Activated effector memory CD4-positive, alpha-beta T cell treated with Interleukin-2 at 50 U/mL for 16 hours (primary cell): ENCODE results near the gene TMEM239.
"Not testable (repeated sequence)": the region's sequence is repeated elsewhere in the genome, so short reads cannot be mapped to it uniquely, and the experiment has no call there.

ENCODE experiments used
- DNase-seq: peaks from one replicate; pipeline ENCODE4 v3.0.0-alpha.2; 2020

Gene TMEM239

DNA sequence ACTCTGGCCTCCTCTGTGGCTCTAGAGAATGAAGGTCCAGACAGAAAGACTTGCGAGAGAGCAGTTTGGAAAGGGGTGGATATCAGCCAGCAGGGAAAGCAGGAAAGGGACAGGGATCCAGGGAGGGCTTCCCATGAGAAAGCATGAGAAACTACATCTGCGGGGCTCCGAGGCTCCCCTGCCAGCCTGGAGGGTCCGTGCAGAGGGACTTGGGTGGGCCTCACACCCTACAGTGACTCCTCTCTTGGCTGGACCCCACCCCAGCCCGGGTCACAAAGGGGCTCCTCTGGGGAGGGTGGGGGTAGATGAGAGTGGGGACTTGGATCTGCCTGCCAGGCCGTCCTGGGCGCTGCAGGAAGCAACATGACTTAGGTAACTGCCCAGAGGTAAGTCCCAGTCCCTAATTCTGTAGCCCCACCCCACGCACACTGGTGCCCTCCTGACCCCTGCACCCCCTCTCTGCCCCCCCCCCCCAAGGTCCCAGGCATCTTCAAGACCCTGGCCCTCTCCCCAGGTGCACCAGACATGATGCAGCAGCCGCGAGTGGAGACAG lies at the start of gene TMEM239:
TMEM239 (plus strand) TSS at position 335 of the 553 bp plus-strand sequence; CDS start at position 526, 191 bp downstream.
- no peak for DNase-seq

DNA sequence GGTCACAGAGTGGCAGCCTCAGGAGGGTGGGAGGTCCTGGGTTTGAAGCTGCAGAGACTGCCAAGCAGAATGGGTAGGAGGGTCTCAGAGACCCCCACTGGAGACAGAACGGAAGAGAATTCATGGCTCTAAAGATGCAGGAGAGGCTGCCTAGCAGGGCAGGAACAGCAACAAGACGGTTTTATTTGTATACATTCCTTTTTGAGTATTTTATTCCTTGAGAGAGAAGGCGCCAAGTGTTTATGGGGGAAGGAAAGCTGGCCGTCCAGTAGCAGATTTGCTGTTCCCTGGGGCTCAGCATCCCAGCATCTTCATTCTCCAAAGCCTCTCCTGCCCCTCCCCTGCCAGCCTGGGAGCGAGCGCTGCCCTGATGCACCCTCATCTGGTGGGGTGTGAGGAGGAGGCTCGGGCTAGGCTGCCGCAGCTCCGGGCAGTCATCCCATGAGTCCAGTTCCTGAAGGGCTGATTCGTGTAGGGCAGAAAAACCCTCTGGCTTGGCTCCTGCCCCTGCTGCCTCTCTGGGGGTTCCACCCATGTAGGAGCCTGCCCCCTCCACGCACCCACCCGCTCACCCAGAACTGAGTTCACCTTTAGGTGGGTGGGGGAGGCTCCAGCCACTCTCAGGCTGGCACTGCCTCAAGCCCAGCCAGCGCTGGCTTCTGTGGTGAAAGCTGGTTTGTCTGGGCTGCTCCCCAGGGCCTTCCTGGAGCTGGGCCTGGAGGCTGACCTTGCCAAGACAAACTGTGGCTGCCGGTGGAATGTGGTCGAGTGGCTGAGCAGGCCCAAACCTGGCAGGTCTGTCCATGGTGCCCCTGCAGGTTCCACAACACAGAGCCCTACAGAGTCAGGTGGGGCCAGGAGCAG lies 48.2 kb upstream of the TMEM239 start:
- DNase-seq = no peak

DNA sequence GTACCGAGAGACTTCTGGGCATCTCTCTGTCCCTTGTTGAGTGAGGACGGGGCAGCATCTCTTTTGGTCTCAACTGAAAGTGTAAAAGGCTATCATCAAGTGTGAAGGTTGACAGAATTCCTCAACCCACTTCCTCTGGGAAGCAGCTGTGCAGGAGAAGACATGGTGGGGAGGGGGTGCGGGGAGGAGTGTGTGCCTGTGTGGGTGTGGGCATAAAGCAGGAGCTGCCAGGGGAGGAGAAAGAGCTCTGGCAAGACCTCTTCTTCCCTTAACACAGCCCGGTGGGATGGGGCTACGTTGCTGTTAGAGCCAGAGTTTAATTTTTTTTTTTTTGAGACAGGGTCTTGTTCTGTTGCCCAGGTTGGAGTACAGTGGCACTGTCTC lies 47.5 kb upstream of the TMEM239 start:
- no peak for DNase-seq

DNA sequence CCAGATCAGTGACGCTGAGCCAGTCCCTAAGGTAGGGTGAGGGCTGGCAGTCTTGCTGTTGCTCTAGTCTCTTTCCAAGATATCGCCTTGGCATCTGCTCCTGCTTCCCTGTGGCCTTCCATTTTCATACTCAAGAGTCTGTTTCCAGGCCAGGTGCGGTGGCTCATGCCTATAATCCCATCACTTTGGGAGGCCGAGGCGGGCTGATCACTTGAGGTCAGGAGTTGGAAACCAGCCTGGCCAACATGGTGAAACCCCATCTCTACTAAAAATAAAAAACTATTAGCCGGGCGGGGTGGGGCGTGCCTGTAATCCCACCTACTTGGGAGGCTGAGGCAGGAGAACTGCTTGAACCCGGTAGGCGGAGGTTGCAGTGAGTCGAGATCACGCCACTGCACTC lies 46.1 kb upstream of the TMEM239 start:
- DNase-seq = not testable (repeated sequence)

GRCh38 chr20:2771631-2772080 lies 44.5 kb upstream of the TMEM239 start:
- DNase-seq = no peak

DNA sequence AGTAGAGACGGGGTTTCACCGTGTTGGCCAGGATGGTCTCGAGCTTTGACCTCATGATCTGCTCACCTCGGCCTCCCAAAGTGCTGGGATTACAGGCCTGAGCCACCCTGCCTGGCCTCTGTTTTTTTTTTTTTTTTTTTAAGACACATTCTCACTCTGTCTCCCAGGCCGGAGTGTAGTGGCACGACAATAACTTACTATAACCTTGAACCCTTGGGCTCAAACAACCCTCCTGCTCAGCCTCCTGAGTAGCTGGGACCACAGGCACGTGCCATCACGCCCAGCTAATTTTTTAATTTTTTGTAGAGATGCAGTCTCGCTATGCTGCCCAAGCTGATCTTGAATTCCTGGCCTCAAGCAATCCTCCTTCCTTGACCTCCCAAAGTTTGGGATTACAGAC lies 42.4 kb upstream of the TMEM239 start:
- no peak for DNase-seq

- DNase-seq = no peak
Observed at GRCh38 chr20:2775139-2775538, 41.0 kb upstream of the TMEM239 start.

GRCh38 chr20:2778602-2779321 lies 37.4 kb upstream of the TMEM239 start:
- DNase-seq = no peak

DNA sequence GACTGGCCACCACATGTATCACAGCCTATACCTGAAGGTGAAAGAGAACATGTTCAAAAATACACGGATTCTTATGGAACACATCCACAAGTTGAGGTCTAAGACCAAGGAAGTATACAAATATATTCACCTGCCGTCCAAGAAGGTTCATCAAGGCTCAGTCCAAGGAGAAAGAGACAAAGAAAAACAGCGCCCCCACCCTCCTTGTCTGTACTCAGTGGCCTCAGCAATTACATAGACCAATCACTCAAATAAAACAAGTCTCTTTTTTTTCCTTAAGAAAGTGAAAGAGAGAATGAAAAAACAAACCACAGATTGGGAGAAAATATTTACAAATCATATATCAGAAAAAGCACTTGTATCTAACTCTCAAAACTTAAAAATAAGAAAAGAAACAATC lies 35.2 kb upstream of the TMEM239 start:
- DNase-seq = no peak

DNA sequence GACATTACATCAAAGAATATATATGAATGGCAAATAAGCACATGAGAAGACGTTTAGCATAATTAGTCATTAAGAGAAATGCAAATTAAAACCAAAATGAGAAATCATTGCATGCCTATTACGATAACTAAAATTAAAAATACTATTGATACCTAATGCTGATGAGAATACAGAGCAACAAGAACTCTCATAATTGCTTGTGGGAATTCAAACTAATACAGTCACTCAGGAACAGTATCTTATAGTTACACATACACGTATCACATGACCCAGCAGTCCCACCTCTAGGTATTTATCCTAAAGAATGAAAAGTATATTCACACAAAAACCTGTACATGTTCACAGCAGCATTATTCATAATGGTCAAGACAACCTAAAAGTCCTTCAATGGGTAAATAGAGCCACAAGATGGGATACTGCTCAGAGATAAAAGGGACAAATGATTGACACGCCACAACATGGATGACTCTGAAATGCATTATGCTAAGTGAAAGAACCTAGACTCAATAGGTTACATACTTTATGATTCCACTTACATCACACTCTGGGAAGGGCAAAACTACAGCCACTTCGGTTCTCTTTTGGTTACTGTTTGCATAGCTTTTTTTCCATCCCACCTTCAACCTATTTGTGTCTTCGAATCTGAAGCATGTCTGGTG lies 32.1 kb upstream of the TMEM239 start:
- DNase-seq = no peak

- no peak for DNase-seq
Observed at GRCh38 chr20:2793471-2793870, 22.7 kb upstream of the TMEM239 start.

GRCh38 chr20:2794202-2794748 lies 21.9 kb upstream of the TMEM239 start:
- DNase-seq = no peak

GRCh38 chr20:2794866-2795447 lies 21.2 kb upstream of the TMEM239 start:
- no peak for DNase-seq

GRCh38 chr20:2795451-2795850 lies 20.7 kb upstream of the TMEM239 start:
- no peak for DNase-seq

- DNase-seq = no peak
Observed at GRCh38 chr20:2796011-2796660, 20.0 kb upstream of the TMEM239 start.

DNA sequence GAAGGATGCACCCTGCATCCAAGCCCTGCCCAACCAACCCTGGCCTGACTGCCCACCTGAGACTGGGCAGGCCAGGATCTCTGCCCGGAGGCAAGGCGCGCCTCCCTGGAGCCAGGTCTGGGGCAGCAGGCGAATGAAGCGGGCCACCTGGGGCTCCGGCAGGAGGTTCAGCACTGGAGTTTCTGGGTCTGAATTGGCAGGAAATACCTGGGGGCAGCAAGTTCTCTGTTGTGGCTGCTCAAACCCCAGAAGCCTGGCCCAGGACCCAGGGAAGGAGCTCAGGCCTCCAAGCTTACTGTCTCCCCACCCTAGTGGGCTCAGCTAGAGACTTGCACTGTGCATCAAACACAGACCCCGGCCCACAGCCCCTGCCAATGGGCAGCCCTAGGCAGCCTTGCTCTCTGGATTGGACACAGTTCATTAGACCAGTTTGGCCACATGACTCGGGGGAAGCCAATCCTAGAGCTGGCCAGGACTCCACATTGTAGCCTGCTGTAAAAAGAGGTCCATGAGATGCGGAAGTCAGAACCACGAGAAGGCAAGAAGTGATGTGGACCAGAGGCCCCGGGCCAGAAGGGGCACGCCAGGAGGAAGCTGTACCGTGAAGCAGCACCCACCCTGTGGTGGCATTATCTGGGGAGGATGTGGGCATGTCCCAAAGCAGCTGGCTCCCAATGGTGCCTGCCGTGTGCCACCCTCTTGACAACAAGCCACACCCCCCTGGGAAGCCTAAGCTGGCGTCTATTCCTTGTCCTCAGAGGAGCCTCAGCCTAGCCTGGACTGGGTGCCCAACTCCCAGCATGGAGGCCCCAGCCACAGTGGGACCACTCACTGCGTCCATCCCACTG lies 18.8 kb upstream of the TMEM239 start:
- DNase-seq = no peak

DNA sequence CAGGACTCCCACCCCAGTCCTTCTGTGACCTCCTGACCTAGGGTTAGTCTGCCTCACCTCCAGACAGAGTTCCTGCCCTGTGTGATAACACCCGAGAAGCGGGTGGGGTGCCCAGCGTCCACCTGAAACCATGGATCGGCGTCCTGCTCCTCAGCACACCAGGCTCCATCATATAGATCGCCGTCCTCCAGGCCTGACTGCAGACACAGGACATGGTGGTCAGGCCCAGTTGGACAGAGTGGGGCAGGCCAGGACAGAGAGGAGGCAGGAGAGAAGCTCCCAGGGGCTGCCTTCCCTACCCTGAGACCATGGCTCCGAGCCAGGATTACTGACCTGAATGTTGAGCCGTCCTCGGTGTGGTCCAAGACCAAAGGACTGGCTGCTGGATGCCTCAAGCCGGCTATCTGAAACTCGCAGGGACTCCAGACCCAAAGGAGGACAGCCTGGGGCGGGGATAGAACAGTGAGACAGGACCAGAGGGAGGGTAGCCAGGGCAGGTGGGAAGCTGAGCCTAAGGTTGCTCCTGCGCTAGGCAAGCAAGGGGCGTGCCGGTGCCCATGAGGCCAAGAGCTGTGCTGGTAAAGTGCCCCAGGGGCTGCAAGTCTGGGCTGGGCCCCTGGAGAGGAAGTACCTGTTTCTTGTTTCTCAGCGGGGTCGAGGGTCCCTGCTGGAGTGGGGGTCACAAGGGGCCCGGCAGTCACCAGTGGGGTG lies 17.9 kb upstream of the TMEM239 start:
- no peak for DNase-seq

GRCh38 chr20:2798814-2799213 lies 17.4 kb upstream of the TMEM239 start:
- no peak for DNase-seq

GRCh38 chr20:2799271-2799670 lies 16.9 kb upstream of the TMEM239 start:
- no peak for DNase-seq
